SJCRH30 (cell line): Measurements from ENCODE around the gene ARID1B. TPM values are rescaled to one million over a fixed set of nuclear protein-coding genes. Genes with fewer than 3 reads are reported as not detected.

ENCODE experiments used
- DNase-seq, 2 experiments: peaks; one replicate each; pipeline ENCODE4 v3.0.0-alpha.2; 2015 to 2020
- H3K27ac ChIP-seq: fragments of 250-450 bp; sonication (Bioruptor Pico); 2 replicates; pipeline ENCODE4 v1.5.1; 2020; ENCODE audit warnings: mild to moderate bottlenecking, moderate library complexity
- H3K27me3 ChIP-seq: fragments of 250-450 bp; sonication (Bioruptor Pico); 2 replicates; pipeline ENCODE4 v1.5.1; 2020; ENCODE audit warnings: mild to moderate bottlenecking, moderate library complexity
- H3K36me3 ChIP-seq: fragments of 250-450 bp; sonication (Bioruptor Pico); 2 replicates; pipeline ENCODE4 v1.5.1; 2020; ENCODE audit warnings: mild to moderate bottlenecking, moderate library complexity
- H3K4me1 ChIP-seq: fragments of 250-450 bp; sonication (Bioruptor Pico); 2 replicates; pipeline ENCODE4 v1.5.1; 2020; ENCODE audit warnings: mild to moderate bottlenecking, moderate library complexity
- H3K4me3 ChIP-seq: fragments of 250-450 bp; sonication (Bioruptor Pico); 2 replicates; pipeline ENCODE4 v1.5.1; 2020; ENCODE audit warnings: mild to moderate bottlenecking, moderate library complexity
- H3K9me3 ChIP-seq: fragments of 250-450 bp; sonication (Bioruptor Pico); replicated peaks from 2 replicates; pipeline ENCODE4 v1.5.1; 2020; ENCODE audit warnings: mild to moderate bottlenecking, moderate library complexity
- total RNA-seq: library from RNA; depleted of rRNA; stranded (reverse); fragments of >200 nt; shearing (Covaris generic); gene quantifications from 2 replicates; pipeline ENCODE4 v1.2.3, GENCODE V29; 2014

ARID1B gene
- total RNA-seq, 1 experiment from 2014 or later, result 28.5 TPM

GRCh38 chr6:157097255-157097955 is 320.2 kb downstream of the ARID1B start:
- no peaks in the 10 kb centered on the region for H3K9me3 ChIP-seq
- H3K36me3 ChIP-seq, result 0 out of 2 replicates have a peak, but pooled peaks cover 2% of the 10 kb centered on the region
- DNase-seq, result no peak
- H3K4me3 ChIP-seq, result no peak overlapping the region
- H3K27me3 ChIP-seq, result no peaks in the 10 kb centered on the region
- no peak overlapping the region for H3K27ac ChIP-seq
- H3K4me1 ChIP-seq, result no peaks in the 10 kb centered on the region

GRCh38 chr6:157098999-157099398 is 321.8 kb downstream of the ARID1B start:
- no peaks in the 10 kb centered on the region for H3K27me3 ChIP-seq
- no peaks in the 10 kb centered on the region for H3K9me3 ChIP-seq
- no peak overlapping the region for H3K27ac ChIP-seq
- no peak overlapping the region for H3K4me3 ChIP-seq
- H3K4me1 ChIP-seq, result no peaks in the 10 kb centered on the region
- DNase-seq, result no peak
- H3K36me3 ChIP-seq, result 0 out of 2 replicates have a peak, but pooled peaks cover 5% of the 10 kb centered on the region

GRCh38 chr6:157099912-157100593 is 322.9 kb downstream of the ARID1B start:
- H3K27me3 ChIP-seq, result no peaks in the 10 kb centered on the region
- no peaks in the 10 kb centered on the region for H3K4me1 ChIP-seq
- H3K4me3 ChIP-seq, result no peak overlapping the region
- 0 out of 2 replicates have a peak, but pooled peaks cover 5% of the 10 kb centered on the region for H3K36me3 ChIP-seq
- H3K27ac ChIP-seq, result no peak overlapping the region
- no peak for DNase-seq
- H3K9me3 ChIP-seq, result no peaks in the 10 kb centered on the region

- no peak overlapping the region for H3K27ac ChIP-seq
- no peaks in the 10 kb centered on the region for H3K27me3 ChIP-seq
- no peaks in the 10 kb centered on the region for H3K9me3 ChIP-seq
- H3K4me3 ChIP-seq, result no peak overlapping the region
- 0 out of 2 replicates have a peak, but pooled peaks cover 5% of the 10 kb centered on the region for H3K36me3 ChIP-seq
- H3K4me1 ChIP-seq, result peaks cover under 1% of the 10 kb centered on the region; the same call in 1 of the 2 replicates
- DNase-seq, result no peak
Measured at GRCh38 chr6:157101166-157101565, 324.0 kb downstream of the ARID1B start.

GRCh38 chr6:157104803-157105202 is 327.6 kb downstream of the ARID1B start:
- Histone ChIP-seq H3K4me1 (peaks cover 9% of the 10 kb centered on the region; the same call in 1 of the 2 replicates), H3K27me3 (no peaks in the 10 kb centered on the region), H3K9me3 (no peaks in the 10 kb centered on the region), H3K27ac (no peak overlapping the region), H3K4me3 (no peak overlapping the region), H3K36me3 (0 out of 2 replicates have a peak, but pooled peaks cover 5% of the 10 kb centered on the region)
- DNase-seq, result no peak

- DNase-seq, result peak; percentile 23 to 33
- Histone ChIP-seq H3K27me3 (no peaks in the 10 kb centered on the region), H3K9me3 (no peaks in the 10 kb centered on the region), H3K27ac (no peak overlapping the region), H3K4me1 (peaks cover 9% of the 10 kb centered on the region; the same call in 1 of the 2 replicates), H3K4me3 (no peak overlapping the region), H3K36me3 (0 out of 2 replicates have a peak, but pooled peaks cover 3% of the 10 kb centered on the region)
Measured at GRCh38 chr6:157106487-157106886, 329.3 kb downstream of the ARID1B start.

- Histone ChIP-seq H3K27me3 (no peaks in the 10 kb centered on the region), H3K4me3 (no peak overlapping the region), H3K36me3 (0 out of 2 replicates have a peak, but pooled peaks cover 3% of the 10 kb centered on the region), H3K9me3 (no peaks in the 10 kb centered on the region), H3K27ac (no peak overlapping the region), H3K4me1 (peaks cover 9% of the 10 kb centered on the region; the same call in 1 of the 2 replicates)
- DNase-seq, result no peak
Measured at GRCh38 chr6:157107571-157107914, 330.4 kb downstream of the ARID1B start.

GRCh38 chr6:157107915-157108651 is 330.9 kb downstream of the ARID1B start:
- 0 out of 2 replicates have a peak, but pooled peaks cover under 1% of the 10 kb centered on the region for H3K36me3 ChIP-seq
- H3K4me3 ChIP-seq, result no peak overlapping the region
- H3K9me3 ChIP-seq, result no peaks in the 10 kb centered on the region
- no peak overlapping the region for H3K27ac ChIP-seq
- peaks cover 9% of the 10 kb centered on the region; the same call in 1 of the 2 replicates for H3K4me1 ChIP-seq
- no peaks in the 10 kb centered on the region for H3K27me3 ChIP-seq
- DNase-seq, result no peak

- Histone ChIP-seq H3K27ac (no peak overlapping the region), H3K4me1 (peaks cover 9% of the 10 kb centered on the region; the same call in 1 of the 2 replicates), H3K36me3 (no peaks in the 10 kb centered on the region), H3K9me3 (no peaks in the 10 kb centered on the region), H3K4me3 (no peak overlapping the region), H3K27me3 (no peaks in the 10 kb centered on the region)
- DNase-seq, result no peak
Measured at GRCh38 chr6:157108923-157109322, 331.7 kb downstream of the ARID1B start.

- no peak overlapping the region for H3K27ac ChIP-seq
- no peak overlapping the region for H3K4me3 ChIP-seq
- H3K27me3 ChIP-seq, result no peaks in the 10 kb centered on the region
- no peaks in the 10 kb centered on the region for H3K36me3 ChIP-seq
- DNase-seq, result no peak
- H3K9me3 ChIP-seq, result no peaks in the 10 kb centered on the region
- H3K4me1 ChIP-seq, result peaks cover 9% of the 10 kb centered on the region; the same call in 1 of the 2 replicates
Measured at GRCh38 chr6:157110607-157111006, 333.4 kb downstream of the ARID1B start.

GRCh38 chr6:157113389-157113788 is 336.2 kb downstream of the ARID1B start:
- H3K4me1 ChIP-seq, result no peaks in the 10 kb centered on the region
- H3K27ac ChIP-seq, result no peak overlapping the region
- DNase-seq, result no peak
- H3K27me3 ChIP-seq, result no peaks in the 10 kb centered on the region
- H3K4me3 ChIP-seq, result no peak overlapping the region
- no peaks in the 10 kb centered on the region for H3K36me3 ChIP-seq
- no peaks in the 10 kb centered on the region for H3K9me3 ChIP-seq

GRCh38 chr6:157116426-157116825 is 339.2 kb downstream of the ARID1B start:
- Histone ChIP-seq H3K9me3 (no peaks in the 10 kb centered on the region), H3K4me1 (no peaks in the 10 kb centered on the region), H3K36me3 (no peaks in the 10 kb centered on the region), H3K27me3 (no peaks in the 10 kb centered on the region), H3K27ac (no peak overlapping the region), H3K4me3 (no peak overlapping the region)
- DNase-seq, result no peak

GRCh38 chr6:157117431-157118095 is 340.4 kb downstream of the ARID1B start:
- H3K9me3 ChIP-seq, result no peaks in the 10 kb centered on the region
- no peak overlapping the region for H3K27ac ChIP-seq
- DNase-seq, result no peak

GRCh38 chr6:157119502-157120027 is 342.4 kb downstream of the ARID1B start:
- Histone ChIP-seq H3K27ac (no peak overlapping the region), H3K36me3 (no peaks in the 10 kb centered on the region), H3K27me3 (no peaks in the 10 kb centered on the region), H3K4me3 (no peak overlapping the region), H3K4me1 (no peaks in the 10 kb centered on the region), H3K9me3 (no peaks in the 10 kb centered on the region)
- no peak for DNase-seq

More at GRCh38 chr6:157117431-157118095, 340.4 kb downstream of the ARID1B start:
- H3K4me1 ChIP-seq, result no peaks in the 10 kb centered on the region
- H3K4me3 ChIP-seq, result no peak overlapping the region
- no peaks in the 10 kb centered on the region for H3K27me3 ChIP-seq
- no peaks in the 10 kb centered on the region for H3K36me3 ChIP-seq
